ENCODE measurements around the gene DDX1.

- TF ChIP-seq CTCF (IDR thresholded peaks at IDR 0.05) (no peak), POLR2A (IDR thresholded peaks at IDR 0.05) (no peak)
These were observed 59.7 kb downstream of the DDX1 start for GRCh38 chr2:15651367-15651727.

All from adrenal gland (tissue), 5 donors.